ENCODE results near the gene BLOC1S3. TPM values are rescaled to one million over a fixed set of nuclear protein-coding genes. Genes with fewer than 3 reads are reported as not detected.

BLOC1S3 gene
- total and polyA plus RNA-seq, 2 of the 4 experiments (the other 2 are of a cell fraction), result 1.1 to 4.9 TPM

DNA sequence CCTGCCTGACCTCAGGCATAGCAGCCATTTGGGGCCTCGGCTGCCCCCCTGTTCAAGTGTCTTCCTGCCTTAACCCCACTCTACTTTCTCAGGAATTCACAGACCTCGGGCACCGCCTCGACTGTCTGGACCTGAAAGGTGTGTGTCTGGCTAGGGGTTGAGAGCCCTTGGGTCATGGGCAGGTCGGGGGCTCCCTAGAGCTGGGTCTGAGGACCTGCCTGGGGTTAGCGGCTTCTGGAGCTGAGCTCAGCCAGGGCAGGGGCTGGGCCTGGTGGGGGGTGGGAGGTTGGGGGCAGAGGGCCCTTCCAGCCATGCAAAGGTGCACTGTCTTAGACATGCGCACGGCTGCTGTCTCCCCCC, 38.5 kb upstream of the BLOC1S3 start:
- peak overlapping the region; percentile 55 for H2AK9ac ChIP-seq (replicated peaks; ENCODE audit: low read depth, low read length, poor library complexity)
- H3K18ac ChIP-seq (ENCODE audit: low read depth, low read length), result no peak overlapping the region
- H3K23ac ChIP-seq (ENCODE audit: low read depth, low read length), result no peak overlapping the region
- no peaks in the 10 kb centered on the region for H3K27me3 ChIP-seq (ENCODE audit: control insufficient read depth, insufficient read depth, low read length)
- no peak overlapping the region for H2BK5ac ChIP-seq (ENCODE audit: low read depth, low read length, poor library complexity, severe bottlenecking)
- peaks cover 22 to 44% of the 10 kb centered on the region in 2 experiments; a peak in 3 of 4 replicates for H3K79me1 ChIP-seq (ENCODE audit: low read depth in 1 of 2, low read length in 2 of 2)
- H3K4me3 ChIP-seq (ENCODE audit: insufficient read depth, low read depth, low read length), result no peak overlapping the region
- H3K9ac ChIP-seq (ENCODE audit: low read depth, low read length), result no peak overlapping the region
- H3K9me3 ChIP-seq (ENCODE audit: control insufficient read depth, insufficient read depth, low read length), result no peaks in the 10 kb centered on the region
- H4K20me1 ChIP-seq (ENCODE audit: insufficient read depth, low read length), result peaks cover 28% of the 10 kb centered on the region
- no peak overlapping the region for H4K5ac ChIP-seq (ENCODE audit: low read depth, low read length)
- no CpG with 5 or more reads among the region's 8 CpGs for WGBS, 2 experiments (ENCODE audit: extremely low coverage in 2 of 2, insufficient read length in 1 of 2)
- H3K9me1 ChIP-seq (ENCODE audit: insufficient read depth, low read length), result peaks cover 4% of the 10 kb centered on the region; the same call in 1 of the 2 replicates
- H3K27ac ChIP-seq (ENCODE audit: insufficient read depth, low read length), result no peak overlapping the region
- peaks cover 31% of the 10 kb centered on the region for H3K36me3 ChIP-seq (ENCODE audit: control insufficient read depth, insufficient read depth, low read length)
- no peak overlapping the region for H3K4ac ChIP-seq (ENCODE audit: low read depth, low read length)
- no peak overlapping the region for H4K91ac ChIP-seq (ENCODE audit: insufficient read depth, low read depth, low read length)
- H2AK5ac ChIP-seq (ENCODE audit: low read depth, low read length), result no peak overlapping the region
- no peak overlapping the region for H3K14ac ChIP-seq (replicated peaks; ENCODE audit: low read depth, low read length)
- ATAC-seq (ENCODE audit: low read depth), result no peak
- in situ Hi-C loops (cut with MboI; ENCODE audit: low sequenced_read_pairs), result no loop called here
- dilution Hi-C loops (cut with HindIII; ENCODE audit: low sequenced_read_pairs, unreplicated experiment), result no loop called here
- H3K56ac ChIP-seq (ENCODE audit: extremely low read depth, insufficient read depth, low read length), result no peak overlapping the region
- TF ChIP-seq CEBPB (IDR thresholded peaks at IDR 0.05; ENCODE audit: low read depth, low read length), result no peak
- TF ChIP-seq CHD1 (IDR thresholded peaks at IDR 0.05; ENCODE audit: low read depth, low read length), result no peak
- TF ChIP-seq RFX5 (IDR thresholded peaks at IDR 0.05; ENCODE audit: low read depth, low read length), result no peak
- no peak for TF ChIP-seq RCOR1 (IDR thresholded peaks at IDR 0.05; ENCODE audit: insufficient replicate concordance, low read length)
- no peak for TF ChIP-seq POLR2A (IDR thresholded peaks at IDR 0.05; ENCODE audit: low read depth, low read length)
- no peak for TF ChIP-seq BHLHE40 (IDR thresholded peaks at IDR 0.05; ENCODE audit: low read depth, low read length)
- no peak for TF ChIP-seq NFE2L2 (IDR thresholded peaks at IDR 0.05; ENCODE audit: low read depth, low read length)
- no peak for TF ChIP-seq MAZ (IDR thresholded peaks at IDR 0.05; ENCODE audit: borderline replicate concordance, low read depth, low read length)
- H2BK15ac ChIP-seq (ENCODE audit: low read depth, low read length), result no peak overlapping the region
- H4K8ac ChIP-seq (ENCODE audit: low read depth in 2 of 2, low read length in 2 of 2), result no peak overlapping the region
- ChIA-PET CTCF (interaction anchor here (1.0 kb wide), 1 partner anchor 10 kb away, joined by 6 read pairs; no protein-coding TSS in a partner anchor), POLR2A (ENCODE audit: unreplicated experiment) (no interaction called here)
- H2AFZ ChIP-seq (replicated peaks; ENCODE audit: low read length, poor library complexity), result no peak overlapping the region
- 0 out of 2 replicates have a peak, but pooled peaks cover 2% of the 10 kb centered on the region for H3K4me1 ChIP-seq (ENCODE audit: control insufficient read depth, insufficient read depth, low read length)
- H2BK20ac ChIP-seq (ENCODE audit: low read depth, low read length), result no peak overlapping the region
- DNase-seq, result no peak
- H3K4me2 ChIP-seq (ENCODE audit: low read depth, low read length), result no peak overlapping the region
- H2BK120ac ChIP-seq (ENCODE audit: low read depth, low read length), result no peak overlapping the region
- intact Hi-C loops (cut with micrococcal nuclease), result no loop called here
- no TSS peak for BruUV-seq (replicated peaks)
